DMS153 (cell line): ENCODE measurements around the gene CALD1.

Experiments used
- DNase-seq: peaks from one replicate; lab custom pipeline; 2025; lab: John Stamatoyannopoulos, UW

CALD1 gene

DNA sequence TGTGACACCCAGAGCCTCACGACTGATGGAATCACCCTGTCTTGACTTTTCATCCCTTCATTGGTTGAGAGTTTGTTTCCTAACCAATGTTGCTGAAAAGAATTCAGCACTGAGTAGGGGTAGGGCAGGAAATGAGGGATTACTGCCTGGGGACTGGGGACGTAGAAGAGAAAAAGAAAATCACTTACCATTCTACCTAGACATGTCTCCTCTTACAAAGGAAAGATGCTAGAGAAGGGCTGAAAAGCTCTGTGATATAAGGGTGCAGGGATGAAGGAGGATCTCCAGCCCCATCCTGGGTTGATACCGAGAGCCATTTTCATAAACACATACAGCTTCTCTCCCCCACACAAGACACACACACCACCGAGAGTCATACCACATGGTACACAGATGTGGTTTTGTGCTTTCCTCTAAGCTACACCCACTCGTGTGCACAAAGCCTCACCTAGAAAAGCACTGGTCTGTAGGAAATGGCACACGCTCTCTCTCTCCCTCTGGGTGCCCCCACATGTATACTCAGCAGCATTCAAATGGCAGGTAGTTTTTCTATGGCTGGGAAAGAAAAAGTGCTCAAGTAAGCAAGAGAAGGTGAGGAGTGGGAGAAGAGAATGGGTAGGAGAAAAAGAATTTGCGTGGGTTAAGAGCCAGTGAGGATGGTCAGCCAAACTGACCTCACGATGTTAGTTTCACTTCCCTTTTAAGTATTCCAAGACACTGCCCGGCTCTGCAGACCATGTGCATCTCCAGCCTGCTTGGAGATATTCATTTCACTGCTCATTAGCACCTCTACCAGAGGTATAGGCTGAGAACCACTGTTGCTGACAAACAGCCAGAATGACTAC lies 85.8 kb downstream of the CALD1 start:
- no peak for DNase-seq

DNA sequence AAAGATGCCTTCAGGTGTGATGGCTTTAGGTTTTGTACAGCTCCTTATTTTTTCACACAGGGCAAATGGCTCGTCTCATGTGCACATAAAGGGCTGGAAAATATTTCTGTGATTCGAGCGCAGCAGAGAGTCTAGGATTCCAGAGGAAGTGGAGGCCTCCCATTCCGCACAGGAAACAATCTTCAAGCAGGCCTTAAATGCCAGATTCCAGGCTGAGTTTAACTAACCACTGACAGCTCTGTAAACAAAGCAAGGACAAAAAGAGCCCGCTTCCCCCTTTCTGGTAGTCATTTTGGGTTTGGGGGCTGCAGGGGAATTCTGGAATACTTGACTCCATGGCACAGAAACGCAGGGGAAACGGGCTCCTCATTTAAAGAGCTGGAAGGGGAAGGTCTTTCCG lies 87.2 kb downstream of the CALD1 start:
- DNase-seq: no peak

DNA sequence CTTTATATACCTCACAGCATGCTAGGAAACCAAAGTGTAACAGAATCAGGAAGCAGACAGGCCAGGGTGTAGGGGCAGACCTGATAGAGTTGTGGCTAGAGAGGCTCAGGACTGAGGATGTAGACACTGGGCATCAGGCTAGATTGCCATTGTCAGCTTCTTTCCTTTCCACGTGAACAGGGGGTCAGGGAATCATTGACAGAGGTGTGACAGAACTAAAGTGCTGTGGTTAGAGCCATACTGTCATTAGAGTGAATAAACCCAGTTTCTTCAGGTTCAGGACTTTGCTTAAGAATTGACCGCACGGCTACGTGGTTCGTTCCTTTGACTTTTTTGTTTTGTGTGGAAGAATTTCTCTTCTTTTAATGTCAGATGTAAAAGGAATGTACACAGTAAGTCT lies 90.7 kb downstream of the CALD1 start:
- no peak for DNase-seq

DNA sequence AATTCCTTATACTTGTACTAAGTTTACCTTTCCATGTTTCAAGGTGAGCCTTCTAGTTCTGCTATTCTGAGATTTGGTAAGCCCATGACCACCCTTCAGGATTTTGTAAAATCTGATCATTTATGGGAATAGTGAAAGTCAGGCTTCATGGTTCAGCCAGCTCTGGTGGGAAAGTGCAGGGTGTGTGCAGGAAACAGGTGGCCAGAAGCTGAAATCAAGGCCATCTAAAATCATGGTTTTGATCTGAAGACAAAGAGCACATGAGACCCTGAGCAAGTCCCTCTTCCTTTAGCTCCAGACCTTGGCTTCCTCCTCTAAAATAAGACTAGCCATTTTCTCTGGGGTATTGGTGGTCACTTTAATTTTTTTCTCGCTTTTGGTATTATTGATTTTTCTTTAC lies 91.3 kb downstream of the CALD1 start:
- no peak for DNase-seq

DNA sequence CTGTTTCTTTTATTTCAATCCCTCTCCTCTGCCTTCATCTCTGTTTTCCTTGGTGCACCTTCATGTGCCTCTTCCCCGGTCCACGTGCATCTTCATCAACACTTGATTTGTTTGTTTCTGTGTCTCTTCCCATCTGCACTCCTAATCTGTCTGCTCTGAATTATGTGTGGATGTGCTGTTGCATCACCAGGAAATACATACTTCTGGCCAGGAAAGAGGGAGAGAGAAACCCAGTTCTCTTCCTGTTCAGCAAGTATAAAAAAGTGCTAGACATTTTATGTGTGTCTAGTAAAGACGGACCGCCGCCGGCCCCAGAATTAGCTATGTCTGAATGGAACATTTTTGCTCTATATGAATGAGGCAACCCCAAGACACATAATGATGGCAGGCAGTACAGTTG lies 93.8 kb downstream of the CALD1 start:
- DNase-seq: no peak

DNA sequence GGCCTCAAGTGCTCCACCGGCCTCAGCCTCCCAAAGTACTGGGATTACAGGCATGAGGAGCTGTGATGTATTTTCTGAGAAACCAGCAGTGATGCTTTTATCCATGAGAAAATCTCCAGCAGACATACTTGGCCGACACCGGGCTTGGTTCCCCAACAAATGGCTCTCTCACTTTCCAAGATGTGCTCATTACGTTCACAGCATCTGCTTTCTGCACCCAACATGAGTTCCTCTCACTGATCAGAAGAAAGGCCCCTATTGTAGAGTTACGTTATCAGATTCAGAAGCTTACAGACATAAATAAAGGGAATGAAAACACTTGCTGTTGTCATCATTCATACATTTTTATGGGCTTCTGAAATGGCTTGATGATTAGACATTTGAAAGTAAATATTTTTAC lies 95.0 kb downstream of the CALD1 start:
- DNase-seq: no peak

DNA sequence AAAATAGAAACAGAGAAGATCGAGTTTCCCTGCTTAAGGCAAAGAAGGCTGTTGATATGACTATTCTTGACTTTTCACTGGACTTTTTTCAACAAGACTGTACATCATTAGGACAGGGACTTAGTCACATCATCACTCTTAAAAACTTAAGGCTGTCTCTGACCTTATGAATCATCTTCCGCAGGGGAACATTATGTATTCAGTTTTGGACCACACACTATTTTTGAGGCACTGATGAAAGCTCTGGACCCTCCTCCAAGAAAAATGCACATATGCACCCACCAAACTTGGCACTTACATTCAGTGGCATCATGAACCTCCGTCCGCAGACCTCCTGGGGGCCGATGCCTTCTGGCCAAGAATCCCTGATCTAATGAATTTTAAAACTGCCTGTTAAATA lies 96.4 kb downstream of the CALD1 start:
- DNase-seq: no peak

DNA sequence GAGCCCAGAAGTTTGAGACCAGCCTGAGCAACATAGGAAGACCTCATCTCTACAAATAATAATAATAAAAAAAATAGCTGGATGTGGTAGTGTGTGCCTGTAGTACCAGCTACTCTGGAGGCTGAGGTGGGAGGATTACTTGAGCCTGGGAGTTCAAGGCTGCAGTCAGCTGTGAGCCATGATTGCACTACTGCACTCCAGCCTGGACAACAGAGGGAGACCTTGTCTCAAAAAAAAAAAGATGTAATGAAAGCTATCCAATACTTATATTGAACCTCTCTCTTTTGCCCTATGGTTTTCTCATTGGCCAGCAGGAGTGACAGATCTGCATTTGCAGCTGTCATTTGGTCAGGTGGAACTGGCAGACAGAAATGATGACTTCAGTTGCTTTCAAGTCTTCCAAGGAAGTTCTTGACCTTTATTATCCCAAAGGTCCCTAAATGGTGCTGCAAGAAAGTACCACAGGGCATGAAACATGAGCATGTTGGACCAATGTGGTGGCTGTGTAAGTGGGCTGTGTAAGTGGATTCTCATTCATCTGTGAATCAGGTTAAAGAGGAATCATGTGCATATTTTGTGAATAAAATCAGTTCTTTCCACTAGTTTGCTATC lies 99.4 kb downstream of the CALD1 start:
- no peak for DNase-seq

DNA sequence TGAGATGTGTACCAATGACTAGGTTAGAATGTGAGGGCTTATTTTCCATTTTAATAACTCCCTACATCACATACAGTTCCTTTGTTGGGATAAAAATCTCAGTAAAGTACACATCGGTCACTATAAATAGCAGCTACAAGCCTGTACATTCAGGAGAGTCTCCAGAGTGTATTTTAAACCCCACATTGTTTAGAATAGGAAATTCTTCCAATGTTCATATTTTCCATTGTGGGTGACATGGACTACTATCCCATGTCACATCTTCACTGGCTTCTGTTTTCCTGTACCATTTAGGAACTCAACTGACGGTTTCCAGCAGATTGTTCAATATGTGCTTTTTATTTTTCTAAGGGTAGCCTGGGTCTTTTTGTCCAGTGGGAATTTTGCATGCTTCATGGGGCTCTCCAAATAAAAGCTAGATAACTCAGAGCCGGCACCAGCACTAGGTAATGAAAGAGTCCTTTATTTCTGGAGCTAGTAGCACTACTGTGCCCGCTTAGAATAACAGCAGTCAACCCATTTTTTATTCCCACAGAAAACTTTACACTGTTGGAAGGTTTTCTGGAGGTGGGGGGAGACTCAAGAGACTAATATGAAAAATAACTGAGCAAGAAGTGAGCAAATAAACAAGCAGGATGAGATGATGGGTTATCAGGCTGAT lies 100.5 kb downstream of the CALD1 start:
- DNase-seq: no peak

DNA sequence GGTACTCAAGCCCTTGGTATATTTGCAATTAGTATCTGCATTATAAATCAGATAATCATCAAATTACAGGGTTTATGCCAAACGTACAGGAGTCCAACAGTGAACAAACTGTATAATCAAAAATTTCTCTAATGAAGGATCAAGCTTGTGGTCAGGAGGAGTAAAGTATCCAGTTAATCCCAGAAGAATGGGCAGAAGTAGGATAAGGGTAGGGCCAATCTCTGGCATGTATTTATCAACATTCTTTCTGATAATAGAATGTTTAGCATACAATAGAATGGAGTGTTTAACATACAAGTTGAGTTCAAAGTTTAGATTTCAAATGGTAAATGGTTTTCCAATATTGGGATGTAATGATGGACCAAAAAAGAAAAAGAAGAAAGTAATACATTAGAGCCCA lies 103.0 kb downstream of the CALD1 start:
- DNase-seq: no peak

DNA sequence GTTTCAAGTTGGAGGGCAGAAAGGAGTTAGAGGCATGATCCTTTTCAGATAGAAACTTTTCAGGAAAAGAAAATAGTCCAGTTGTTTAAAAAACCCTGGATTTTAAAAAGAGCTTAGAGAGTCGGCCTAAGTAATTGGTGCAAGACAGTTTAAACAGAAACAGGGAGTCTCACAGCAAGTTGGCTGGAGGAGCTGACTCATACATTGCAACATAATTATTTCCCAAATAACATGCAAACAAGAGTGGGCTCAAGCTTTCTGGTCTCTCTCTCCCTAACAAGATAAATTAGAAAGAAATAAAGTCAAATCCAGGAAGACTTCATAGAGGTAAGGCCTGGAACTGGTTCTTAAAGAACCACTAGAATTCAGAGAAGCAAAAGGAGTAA lies 106.5 kb downstream of the CALD1 start:
- DNase-seq: no peak

DNA sequence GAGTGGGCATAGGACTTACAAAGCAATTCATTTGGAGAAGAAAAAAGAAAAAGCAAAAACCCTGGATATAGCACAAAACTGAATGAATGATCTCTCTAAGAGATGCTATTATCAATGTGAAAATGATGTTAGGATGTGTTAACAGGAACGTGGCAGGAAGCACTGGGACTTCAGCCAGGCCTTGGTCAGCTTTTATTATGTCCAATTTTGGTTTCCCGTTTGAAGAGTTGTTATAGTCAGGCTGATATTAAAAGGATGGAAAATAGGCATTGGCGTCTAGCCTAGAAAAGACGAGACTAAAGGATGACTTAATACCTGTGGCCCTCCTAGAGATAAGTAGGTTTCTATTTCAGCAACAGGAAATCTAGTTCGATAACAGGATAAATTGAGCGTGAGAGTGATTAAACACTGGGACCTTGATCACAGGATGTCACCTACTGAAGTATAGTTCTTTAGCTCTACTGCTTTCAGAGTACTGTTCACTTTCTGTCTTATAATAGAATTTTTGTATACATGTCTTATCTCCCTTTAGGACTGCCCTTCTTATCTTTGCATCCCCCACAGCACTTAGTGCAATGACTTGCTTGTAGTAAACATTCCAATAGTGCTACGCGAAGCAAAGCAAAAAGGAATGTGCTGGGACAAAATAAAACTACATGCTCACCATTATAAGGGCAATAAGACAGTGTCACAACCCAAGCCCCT lies 107.1 kb downstream of the CALD1 start:
- peak; percentile 73 for DNase-seq

DNA sequence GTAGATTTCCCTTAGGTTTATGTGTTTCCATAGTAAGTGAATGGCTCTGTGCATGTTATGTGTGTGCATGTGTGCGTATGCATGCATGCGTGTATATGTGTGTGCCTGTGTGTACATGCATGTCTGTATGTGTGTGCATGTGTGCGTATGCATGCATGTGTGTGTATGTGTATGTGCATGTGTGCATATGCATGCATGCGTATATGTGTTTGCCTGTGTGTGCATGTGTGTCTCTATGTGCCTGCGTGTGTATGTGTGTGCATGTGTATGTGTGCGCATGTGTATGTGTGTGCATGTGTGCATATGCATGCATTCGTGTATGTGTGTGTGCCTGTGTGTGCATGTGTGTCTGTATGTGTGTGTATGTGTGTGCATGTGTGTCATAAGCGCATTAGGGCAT lies 108.1 kb downstream of the CALD1 start:
- no peak for DNase-seq

DNA sequence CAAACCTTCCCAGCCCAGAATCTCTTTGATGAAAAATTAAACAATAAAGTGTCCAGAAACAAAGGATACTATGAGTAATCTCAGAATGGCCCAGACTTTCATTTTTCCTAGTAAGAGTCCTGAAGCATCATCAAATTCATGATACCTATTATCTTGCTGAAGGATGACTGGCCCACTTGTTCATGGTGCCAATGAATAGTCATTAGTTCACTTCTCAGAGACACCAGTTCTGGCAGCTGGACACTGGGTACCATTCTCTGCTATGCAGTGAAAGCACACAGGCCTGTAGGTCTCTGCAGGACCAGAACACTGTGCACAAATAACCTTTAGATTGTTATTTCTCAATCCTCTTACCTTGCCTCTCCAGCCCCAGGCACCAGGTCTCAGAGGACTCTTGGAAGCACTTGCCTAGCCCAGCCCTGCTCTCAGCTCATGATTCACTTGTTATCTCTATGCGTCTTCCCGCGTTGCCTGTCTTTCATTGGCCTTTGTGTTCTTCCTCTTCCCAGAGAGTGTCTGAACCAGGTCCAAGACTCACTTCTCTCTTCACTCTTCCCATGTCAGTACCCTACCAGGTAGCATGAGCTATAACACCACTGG lies 108.8 kb downstream of the CALD1 start:
- no peak for DNase-seq

DNA sequence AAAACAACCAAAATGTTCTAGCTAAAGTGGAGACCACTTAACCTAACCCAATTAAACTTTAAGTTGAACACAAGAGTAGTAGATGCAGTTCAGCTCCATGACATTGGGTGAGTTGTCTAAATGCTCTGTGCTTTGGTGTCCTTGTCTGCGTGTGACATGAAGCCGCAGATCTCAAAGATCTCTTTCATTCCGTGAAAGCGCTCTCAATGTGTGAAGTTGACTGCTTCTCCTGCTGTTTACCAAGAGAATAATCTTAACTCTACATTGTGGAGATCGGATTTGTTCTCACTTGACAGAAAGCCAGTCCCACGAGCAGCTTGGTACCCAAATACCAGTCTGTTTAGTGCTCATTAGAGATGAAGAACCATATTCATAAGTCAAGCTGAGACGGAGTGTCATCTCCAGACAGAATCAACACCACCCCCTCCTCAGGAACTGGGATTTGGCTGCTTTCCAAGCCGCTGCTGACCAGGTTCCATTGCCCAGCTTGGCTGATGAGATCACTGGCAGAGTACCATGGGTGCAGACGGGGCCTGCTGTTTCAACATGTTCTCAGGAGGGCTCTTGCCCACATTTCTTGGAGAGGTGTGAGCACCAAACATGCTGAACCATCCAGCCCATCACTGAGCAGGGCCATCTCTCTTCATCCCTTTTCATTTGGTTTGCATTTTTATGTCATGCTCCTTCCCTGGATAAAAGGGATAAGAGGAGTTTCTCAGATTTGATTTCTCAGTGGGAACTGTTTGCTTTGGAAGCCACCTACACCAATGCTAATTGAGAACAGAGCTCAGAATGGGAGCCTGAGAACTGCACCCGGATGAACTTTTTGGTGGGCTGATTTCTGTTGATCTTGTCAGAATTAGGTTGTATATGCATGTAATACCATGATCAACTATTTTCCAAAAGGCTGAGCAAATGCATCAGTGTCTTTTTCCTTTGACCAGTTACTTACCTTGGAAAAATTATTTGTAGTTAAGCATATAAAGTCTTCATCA lies 111.1 kb downstream of the CALD1 start:
- peak; percentile 2 for DNase-seq

DNA sequence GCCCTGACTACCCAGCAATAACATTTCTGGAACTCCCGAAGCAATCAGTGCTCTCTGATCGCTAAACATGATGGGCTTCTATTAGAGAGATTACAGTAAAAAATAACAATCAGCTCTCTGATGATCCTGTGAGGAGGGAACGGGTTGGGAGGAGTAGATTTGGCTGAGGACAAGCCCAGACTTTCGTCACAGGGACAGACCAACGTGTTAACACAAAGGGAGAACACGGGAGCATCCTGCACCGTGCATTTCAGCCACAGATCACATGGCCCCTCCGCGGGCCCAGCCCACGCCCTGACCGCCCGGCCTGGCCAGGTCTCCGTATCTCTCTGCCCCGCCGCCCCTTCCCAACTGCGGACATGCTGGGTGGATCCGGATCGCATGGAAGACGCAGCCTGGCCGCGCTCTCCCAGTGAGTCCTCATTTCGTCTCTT lies 111.8 kb downstream of the CALD1 start:
- peak; percentile 4 for DNase-seq

DNA sequence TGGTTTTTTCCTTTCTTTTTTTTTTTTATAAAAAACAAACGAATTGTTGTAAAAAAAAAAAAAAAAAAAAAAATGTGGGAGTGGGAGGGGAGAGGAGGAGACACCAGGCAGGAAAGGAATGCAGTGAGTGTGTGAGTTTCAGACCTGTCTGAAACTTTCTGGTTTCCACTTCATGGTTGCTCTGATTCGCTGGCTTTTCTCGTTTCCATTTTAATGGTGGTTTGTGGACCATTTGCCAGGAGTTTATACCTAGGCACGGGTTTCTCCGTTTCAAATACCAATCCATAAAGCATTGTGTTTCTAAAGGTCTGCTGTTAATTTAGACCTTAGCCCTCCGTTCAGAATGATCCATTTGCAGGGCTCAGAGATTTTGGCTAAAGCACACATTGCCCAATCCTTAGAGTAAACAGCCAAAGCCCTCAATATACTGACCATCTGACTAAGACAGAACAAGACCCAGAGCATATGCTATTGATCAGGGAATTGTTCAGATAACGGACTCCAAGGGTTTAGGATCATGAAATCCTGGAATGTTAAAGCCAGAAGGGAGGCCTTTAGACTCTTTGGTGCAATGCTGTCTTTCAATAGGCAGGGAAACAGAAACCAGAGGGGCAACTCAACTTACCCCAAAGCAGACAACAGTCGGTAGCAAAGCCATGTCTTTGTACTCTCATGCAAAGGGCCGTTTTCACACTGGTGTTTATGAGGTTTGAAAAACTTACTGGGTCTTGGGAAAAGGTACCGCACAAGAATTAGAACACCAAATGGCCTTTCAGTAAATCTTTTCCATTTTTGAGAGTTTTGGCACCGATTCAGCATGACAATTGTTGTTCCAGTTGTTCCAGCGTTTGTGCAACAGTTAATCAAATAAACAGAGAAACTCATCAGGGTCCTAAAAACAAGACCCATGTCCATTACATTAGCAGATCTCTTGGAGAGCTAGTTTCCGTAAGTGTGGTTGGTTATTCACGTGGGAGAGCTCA lies 112.6 kb downstream of the CALD1 start:
- no peak for DNase-seq

DNA sequence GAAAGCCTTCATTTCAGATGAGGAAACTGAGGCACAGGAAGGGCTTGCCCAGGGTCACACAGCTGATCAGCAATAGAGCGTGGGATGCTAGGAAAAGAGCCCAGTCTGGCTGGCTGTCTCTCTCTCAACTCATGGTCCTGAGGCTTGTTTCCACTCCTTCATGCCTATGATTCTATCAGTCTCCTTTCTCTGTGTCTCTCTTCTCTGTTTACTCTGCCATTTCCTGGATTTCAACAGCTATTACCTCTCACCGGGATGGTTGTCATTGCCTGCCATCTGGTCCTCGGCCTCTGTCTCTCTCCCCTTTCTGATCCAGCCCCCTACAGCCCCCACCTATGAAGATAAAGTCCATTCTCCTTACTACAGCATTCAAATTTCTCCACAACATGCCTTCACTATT lies 113.5 kb downstream of the CALD1 start:
- peak; percentile 16 for DNase-seq

DNA sequence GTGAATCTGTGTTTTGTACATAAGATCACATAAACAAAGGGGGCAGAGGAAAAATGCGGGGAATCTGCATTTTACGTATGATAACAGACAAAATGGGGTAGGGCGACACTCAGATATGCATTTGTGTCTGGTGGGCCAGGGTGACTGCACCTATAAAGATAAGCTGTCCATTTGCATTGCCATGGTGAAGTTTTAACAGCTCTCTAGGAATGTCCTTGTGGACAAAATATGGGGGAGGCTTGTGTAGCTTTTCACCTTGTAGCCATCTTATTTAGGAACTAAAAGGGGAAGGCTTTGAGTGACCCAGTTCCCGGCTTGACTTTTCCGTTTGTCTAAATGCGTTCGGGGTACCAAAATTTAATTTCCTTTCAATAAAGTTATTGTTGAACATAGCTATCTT lies 114.5 kb downstream of the CALD1 start:
- DNase-seq: no peak

DNA sequence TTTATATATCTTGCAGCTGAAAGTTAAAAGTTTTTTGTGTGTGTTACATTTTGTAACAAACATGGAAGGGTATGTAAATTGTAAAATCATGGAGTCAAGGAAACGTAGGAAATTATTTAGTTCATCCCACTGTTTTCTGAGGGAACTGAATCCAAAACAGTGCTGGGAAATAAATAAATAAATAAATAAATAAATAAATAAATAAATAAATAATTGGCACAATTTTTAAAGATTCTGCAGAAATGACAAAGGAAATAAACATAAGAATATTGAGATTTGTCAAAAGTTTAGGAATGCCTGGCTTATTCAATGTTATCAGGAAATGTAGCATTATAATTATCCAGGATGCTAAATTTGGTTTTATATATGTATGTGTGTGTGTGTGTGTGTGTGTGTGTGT lies 115.5 kb downstream of the CALD1 start:
- DNase-seq: no peak
